Measurements from ENCODE around the gene EXT2.

The EXT2 gene

DNA sequence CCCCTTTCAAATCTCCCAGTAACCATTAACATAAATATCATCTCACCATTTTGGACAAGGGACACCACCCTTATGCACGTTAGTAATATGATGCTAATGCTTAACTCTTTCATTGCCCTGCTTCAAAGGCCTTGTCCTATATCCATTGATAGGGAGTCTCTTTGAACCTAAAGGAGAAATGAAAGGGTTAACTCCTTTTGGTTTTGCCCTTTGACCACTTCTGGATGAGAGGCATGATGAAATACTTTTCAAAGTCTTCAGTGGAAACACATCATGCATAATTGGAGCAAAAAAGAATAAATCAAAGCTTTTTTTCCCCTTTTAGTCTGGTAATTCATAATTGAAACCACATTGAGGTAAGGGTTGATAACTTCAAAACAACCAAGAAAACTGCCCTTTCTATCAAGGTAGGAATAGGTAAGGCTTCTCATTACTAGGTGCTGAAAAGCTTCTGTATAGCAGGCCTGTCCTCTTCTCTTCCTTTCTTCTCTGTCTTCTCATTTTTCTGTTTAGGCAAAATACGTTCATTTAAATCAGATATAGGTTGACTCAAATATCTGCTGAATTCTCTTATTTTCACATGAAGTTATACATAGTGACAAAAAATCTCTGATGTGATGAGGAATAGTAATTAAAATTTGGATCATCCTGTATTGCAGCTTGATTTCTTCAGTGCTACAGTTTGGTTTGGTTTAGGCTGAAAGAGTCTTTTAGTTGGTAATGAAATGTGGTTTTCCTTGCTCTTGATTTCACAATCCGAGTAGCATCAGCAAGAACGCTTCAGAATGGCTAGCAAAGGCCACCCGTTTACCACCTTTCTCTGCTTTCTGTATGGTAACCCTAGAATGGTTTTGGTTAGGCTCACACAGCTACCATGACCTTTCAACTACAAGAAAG is 94.8 kb downstream of the EXT2 start:
- H3K79me2 ChIP-seq = no peaks in the 10 kb centered on the region
- peaks cover 3% of the 10 kb centered on the region for H3K4me1 ChIP-seq
- no peak overlapping the region for H3K4me3 ChIP-seq (ENCODE audit: low read depth, low read length)
- no peak overlapping the region for H2AFZ ChIP-seq
- H3K9me3 ChIP-seq (ENCODE audit: control insufficient read depth, low read length) = no peaks in the 10 kb centered on the region
- H3K9ac ChIP-seq = no peak overlapping the region
- H3K27ac ChIP-seq = no peak overlapping the region
- H3K4me2 ChIP-seq (ENCODE audit: low read length) = no peak overlapping the region
- no peak for TF ChIP-seq CTCF (IDR thresholded peaks at IDR 0.05)
- no peaks in the 10 kb centered on the region for H3K27me3 ChIP-seq (ENCODE audit: control insufficient read depth, insufficient read depth, low read length)
- no peaks in the 10 kb centered on the region for H3K36me3 ChIP-seq (ENCODE audit: control insufficient read depth, insufficient read depth, low read length)

DNA sequence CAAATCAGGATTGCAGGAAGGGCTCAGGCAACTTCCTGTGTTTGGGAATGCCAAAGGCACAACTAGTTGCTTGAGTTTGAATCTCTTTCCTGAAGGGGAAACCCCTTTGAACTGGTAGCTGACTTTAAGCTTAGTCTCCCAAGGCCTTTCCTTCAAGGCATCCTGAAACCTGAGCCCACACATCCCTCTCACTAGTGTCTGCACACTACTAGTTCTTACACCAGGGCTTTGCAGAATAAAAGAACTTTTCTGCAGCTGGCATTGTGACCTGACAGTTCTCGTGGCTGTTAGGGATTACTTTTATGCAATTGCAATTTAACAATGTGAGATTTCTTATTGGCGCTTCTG is 95.4 kb downstream of the EXT2 start:
- H3K79me2 ChIP-seq = no peaks in the 10 kb centered on the region
- no peak overlapping the region for H2AFZ ChIP-seq
- peaks cover 3% of the 10 kb centered on the region for H3K4me1 ChIP-seq
- no peak overlapping the region for H3K4me3 ChIP-seq (ENCODE audit: low read depth, low read length)
- no peaks in the 10 kb centered on the region for H3K36me3 ChIP-seq (ENCODE audit: control insufficient read depth, insufficient read depth, low read length)
- H3K27me3 ChIP-seq (ENCODE audit: control insufficient read depth, insufficient read depth, low read length) = no peaks in the 10 kb centered on the region
- no peak overlapping the region for H3K9ac ChIP-seq
- H3K27ac ChIP-seq = no peak overlapping the region
- no peaks in the 10 kb centered on the region for H3K9me3 ChIP-seq (ENCODE audit: control insufficient read depth, low read length)
- TF ChIP-seq CTCF (IDR thresholded peaks at IDR 0.05) = no peak
- H3K4me2 ChIP-seq (ENCODE audit: low read length) = no peak overlapping the region

DNA sequence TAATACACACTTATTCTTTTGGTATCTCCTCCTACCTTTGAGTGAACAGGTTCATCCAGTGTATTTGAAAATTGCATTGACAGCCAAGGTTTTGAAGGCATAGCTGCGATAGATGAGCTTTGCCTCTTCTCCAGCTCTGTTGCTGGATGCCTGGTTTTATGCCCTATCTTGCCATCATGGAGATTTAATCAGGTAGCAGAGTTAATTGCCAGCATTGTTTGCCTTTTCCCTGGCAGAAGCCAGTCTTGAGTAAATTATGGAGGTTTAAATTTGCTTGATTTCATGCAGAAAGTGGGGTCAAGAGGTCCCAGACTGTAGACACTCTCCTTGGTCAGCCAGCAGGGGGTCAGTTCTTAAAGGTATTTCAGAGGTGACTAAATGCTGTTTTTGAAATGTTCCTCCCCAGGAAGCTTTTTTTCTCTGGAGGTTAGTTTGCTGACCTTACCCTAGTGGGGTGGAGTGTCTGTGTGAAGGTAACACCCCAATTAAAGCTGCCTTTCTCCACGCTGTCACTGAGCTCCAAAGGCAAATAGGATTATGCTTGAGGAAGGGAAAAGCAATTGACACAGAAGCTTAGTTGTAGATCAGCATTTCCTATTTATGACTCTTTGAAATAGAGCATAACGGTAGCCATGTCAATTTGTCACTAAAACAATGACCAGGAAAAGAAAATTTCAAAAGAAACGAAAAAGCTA is 96.0 kb downstream of the EXT2 start:
- Histone ChIP-seq H3K4me1 (peaks cover 3% of the 10 kb centered on the region), H3K4me2 (ENCODE audit: low read length) (no peak overlapping the region), H3K4me3 (ENCODE audit: low read depth, low read length) (no peak overlapping the region), H3K27me3 (ENCODE audit: control insufficient read depth, insufficient read depth, low read length) (no peaks in the 10 kb centered on the region), H3K36me3 (ENCODE audit: control insufficient read depth, insufficient read depth, low read length) (no peaks in the 10 kb centered on the region), H3K79me2 (no peaks in the 10 kb centered on the region), H2AFZ (no peak overlapping the region), H3K9ac (no peak overlapping the region), H3K27ac (no peak overlapping the region), H3K9me3 (ENCODE audit: control insufficient read depth, low read length) (no peaks in the 10 kb centered on the region)
- TF ChIP-seq CTCF (IDR thresholded peaks at IDR 0.05) = no peak

DNA sequence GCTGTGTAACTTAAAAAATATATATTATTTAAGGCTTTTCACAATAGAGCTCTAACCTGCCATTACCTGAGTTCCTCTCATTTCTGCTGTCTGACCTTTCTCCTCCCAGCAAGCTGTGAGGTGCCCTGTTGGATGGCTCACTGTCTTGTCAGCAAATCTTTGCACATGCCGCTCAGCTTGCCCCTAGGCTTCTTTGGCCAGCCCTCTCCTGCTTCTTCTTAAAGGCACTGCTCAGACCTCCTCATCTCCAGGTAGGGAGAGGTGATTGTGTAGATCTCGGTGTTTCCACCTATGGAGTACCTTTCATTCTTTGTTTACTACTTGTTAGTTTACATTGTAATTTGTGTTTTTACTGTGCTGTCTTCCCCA is 96.5 kb downstream of the EXT2 start:
- TF ChIP-seq CTCF (IDR thresholded peaks at IDR 0.05) = no peak
- H3K4me2 ChIP-seq (ENCODE audit: low read length) = no peak overlapping the region
- no peak overlapping the region for H2AFZ ChIP-seq
- no peaks in the 10 kb centered on the region for H3K27me3 ChIP-seq (ENCODE audit: control insufficient read depth, insufficient read depth, low read length)
- no peak overlapping the region for H3K9ac ChIP-seq
- no peaks in the 10 kb centered on the region for H3K9me3 ChIP-seq (ENCODE audit: control insufficient read depth, low read length)
- H3K36me3 ChIP-seq (ENCODE audit: control insufficient read depth, insufficient read depth, low read length) = no peaks in the 10 kb centered on the region
- no peak overlapping the region for H3K27ac ChIP-seq
- no peak overlapping the region for H3K4me3 ChIP-seq (ENCODE audit: low read depth, low read length)
- peaks cover 3% of the 10 kb centered on the region for H3K4me1 ChIP-seq
- no peaks in the 10 kb centered on the region for H3K79me2 ChIP-seq
